Stimulated activated CD8-positive, alpha-beta memory T cell treated with anti-CD3 and anti-CD28 coated beads, Interleukin-2, amount 100 ng/mL, for 48 hours (primary cell): ENCODE results near the gene ADD3.
"Not testable (repeated sequence)": the region's sequence is repeated elsewhere in the genome, so short reads cannot be mapped to it uniquely, and the experiment has no call there.

ENCODE experiments used
- DNase-seq, 2 donors: peaks; one replicate each; pipeline ENCODE4 v3.0.0-alpha.2; 2020; ENCODE audit warnings: low read depth in 2 of 2

Gene ADD3

GRCh38 chr10:110035070-110035921, 27.5 kb downstream of the ADD3 start:
- DNase-seq, result no peak

GRCh38 chr10:110036640-110037039, 28.9 kb downstream of the ADD3 start:
- DNase-seq, result no peak

DNA sequence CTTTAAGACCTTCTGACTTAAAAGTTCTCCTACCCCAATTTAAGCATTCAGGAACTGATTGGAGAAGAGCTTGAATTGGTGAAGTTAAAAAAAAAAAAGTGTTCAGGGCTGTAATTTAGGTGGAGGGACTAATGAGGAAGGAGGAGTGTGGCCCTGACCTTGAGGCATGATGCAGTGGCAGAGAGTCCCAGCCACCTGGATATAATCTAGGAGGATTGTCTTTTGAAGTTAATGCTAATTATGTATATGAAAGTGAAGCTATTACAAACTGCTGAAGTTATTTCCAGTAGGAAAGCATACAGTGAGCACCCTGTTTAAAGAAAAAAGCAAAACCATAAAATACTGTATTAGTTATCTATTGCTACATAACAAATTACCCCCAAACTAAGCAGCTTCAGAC, 31.5 kb downstream of the ADD3 start:
- DNase-seq, result no peak

DNA sequence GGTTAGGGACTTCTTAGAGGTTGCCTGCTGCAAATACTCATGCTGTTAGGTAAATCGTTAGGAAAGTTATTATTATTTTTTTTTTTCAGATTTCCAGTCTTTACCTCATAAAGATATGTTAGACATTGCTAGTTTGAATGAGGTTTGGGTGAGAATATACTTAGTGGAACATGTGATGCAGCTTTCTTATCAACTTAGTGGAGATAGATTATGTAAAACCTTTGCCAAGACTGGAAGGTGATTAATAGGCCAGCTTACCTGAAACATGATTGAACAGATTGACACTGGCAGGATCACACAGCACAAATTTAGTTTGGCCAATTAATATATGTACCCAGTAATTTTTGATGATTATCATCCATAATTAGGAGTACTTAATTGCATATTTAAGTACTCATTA, 32.3 kb downstream of the ADD3 start:
- DNase-seq, result no peak

GRCh38 chr10:110040767-110041478, 33.1 kb downstream of the ADD3 start:
- no peak for DNase-seq

- DNase-seq, result no peak
These were observed 33.7 kb downstream of the ADD3 start for GRCh38 chr10:110041479-110041829.

GRCh38 chr10:110042181-110042580, 34.4 kb downstream of the ADD3 start:
- DNase-seq, result no peak

- DNase-seq, result no peak
These were observed 35.1 kb downstream of the ADD3 start for GRCh38 chr10:110042891-110043290.

- no peak for DNase-seq
These were observed 36.9 kb downstream of the ADD3 start for GRCh38 chr10:110044681-110045080.

- DNase-seq, result no peak
These were observed 38.0 kb downstream of the ADD3 start for GRCh38 chr10:110045772-110046171.

DNA sequence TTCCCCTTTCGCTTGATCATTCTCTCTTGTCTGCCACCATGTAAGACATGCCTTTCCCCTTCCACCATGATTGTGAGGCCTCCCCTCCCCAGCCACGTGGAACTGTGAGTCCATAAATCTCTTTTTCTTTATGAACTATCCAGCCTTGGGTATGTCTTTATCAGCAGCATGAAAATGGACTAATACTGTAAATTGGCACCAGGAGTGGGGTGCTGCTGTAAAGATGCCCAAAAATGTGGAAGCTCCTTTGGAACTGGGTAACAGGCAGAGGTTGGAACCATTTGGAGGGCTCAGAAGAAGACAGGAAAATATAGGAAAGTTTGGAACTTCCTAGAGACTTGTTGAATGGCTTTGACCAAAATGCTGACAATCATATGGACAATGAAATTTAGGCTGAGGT, 40.4 kb downstream of the ADD3 start:
- not testable (repeated sequence) for DNase-seq

- DNase-seq, result no peak
These were observed 41.0 kb downstream of the ADD3 start for GRCh38 chr10:110048781-110049180.

DNA sequence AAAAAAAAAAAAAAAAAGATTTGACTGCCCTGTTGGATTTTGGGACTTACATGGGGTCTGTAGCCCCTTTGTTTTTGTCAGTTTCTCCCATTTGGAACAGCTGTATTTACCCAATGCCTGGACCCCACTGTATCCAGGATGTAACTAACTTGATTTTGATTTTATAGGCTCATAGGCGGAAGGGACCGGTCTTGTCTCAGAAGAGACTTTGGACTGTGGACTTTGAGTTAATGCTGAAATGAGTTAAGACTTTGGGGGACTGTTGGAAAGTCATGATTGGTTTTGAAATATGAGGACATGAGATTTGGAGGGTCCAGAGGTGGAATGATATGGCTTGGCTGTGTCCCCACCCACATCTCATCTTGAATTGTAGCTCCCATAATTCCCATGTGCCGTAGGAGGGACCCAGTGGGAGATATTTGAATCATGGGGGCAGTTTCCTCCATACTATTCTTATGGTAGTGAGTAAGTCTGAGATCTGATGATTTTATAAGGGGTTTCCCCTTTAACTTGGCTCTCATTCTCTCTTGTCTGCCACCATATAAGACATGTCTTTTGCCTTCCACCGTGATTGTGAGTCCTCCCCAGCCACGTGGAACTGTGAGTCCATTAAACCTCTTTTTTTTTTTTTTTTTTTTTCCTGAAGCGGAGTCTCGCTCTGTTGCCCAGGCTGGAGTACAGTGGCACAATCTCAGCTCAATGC, 42.3 kb downstream of the ADD3 start:
- DNase-seq, result not testable (repeated sequence)

GRCh38 chr10:110051487-110051886, 43.7 kb downstream of the ADD3 start:
- no peak for DNase-seq

DNA sequence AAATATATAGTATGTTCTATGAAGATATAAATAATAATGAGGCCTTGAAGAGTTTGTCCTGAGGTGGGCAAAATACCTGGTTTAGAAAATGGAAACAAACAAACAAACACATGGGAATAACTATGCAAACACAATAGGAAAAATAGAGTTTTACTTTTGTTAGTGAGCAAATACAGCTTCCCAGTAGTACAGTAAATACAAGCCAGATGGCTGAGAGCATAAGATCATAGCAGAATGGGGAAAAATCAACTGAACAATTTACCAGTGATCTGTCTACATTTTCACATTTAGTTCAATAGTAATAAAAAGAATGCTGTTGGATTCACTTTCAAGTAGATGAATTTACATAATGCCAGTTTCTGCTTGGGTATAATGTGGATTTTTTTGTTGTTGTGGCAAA, 45.1 kb downstream of the ADD3 start:
- DNase-seq, result no peak

DNA sequence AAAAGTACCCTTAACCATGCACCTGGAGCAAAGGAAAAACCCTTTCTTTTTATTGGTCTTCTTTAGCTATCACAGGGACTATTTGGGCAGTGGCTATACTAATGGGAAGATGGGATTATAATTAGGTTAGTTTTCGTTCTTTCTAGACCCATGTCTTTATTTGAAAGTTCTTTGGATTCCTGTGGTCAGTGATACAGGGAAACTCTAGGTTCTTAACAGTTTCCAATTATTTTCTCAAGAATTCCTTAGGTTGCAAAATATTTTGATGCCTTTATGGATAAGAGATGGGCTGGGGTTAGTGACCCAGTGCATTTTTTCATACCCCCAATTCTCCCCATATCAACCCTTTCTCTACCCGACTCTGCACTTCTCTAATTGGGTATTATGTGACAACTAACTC, 49.0 kb downstream of the ADD3 start:
- DNase-seq, result no peak

GRCh38 chr10:110057456-110057855, 49.7 kb downstream of the ADD3 start:
- DNase-seq, result no peak

GRCh38 chr10:110058212-110058611, 50.4 kb downstream of the ADD3 start:
- no peak for DNase-seq

DNA sequence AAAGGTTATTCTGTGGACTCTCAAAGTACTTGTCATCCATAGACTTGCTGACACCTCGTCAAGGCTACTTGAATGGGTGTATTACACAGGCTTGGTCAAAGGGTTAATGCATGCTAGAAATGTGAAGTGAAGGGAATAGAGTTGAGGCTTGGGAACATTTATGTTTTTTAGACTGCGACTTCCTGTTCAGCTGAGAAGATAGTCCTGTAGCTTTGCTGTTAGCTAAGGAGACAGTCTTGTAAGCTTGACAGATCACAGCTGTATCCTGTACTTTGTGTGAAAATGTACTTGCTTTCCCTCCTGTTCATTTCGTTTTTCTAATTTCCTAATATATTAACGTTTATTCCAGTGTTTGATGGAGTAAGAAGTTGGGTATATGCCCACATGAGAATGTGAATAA, 52.1 kb downstream of the ADD3 start:
- DNase-seq, result no peak

DNA sequence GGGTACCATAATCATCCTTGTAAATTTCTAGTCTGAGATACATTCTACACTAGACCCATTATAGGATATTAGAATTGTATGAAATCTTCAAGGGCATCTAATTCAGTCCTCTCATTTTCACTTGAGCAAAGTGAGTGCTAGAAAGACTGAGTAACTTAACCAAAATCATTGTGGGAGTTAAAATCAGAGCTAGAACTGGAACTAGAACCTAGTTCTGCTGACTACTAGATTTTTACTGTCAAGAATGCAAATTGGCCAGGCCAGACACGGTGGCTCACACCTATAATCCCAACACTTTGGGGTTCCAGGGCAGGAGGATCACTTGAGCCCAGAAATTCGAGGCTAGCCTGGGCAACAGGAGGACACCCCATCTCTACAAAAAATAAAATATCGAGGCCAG, 53.9 kb downstream of the ADD3 start:
- DNase-seq, result no peak

DNA sequence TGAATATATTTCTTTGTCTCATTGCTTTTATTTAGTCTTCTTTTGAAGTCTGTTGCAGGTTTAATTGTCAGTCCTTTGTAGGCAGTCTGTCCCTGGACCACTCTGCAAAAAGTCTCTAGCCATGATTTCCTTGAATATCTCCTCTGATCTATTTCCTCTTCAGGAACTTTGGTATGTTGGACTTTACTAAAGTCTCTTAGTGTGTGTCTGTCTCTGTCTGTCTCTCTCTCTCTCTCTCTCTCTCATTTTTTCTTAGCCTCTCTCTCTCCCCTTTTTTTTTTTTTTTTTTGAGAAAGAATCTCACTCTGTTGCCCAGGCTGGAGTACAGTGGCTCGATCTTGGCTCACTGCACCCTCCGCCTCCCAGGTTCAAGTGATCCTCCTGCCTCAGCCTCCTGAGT, 57.5 kb downstream of the ADD3 start:
- DNase-seq, result no peak

GRCh38 chr10:110067960-110068770, 60.4 kb downstream of the ADD3 start:
- DNase-seq, result no peak
